ENCODE data around the gene TMEM203.

DNA sequence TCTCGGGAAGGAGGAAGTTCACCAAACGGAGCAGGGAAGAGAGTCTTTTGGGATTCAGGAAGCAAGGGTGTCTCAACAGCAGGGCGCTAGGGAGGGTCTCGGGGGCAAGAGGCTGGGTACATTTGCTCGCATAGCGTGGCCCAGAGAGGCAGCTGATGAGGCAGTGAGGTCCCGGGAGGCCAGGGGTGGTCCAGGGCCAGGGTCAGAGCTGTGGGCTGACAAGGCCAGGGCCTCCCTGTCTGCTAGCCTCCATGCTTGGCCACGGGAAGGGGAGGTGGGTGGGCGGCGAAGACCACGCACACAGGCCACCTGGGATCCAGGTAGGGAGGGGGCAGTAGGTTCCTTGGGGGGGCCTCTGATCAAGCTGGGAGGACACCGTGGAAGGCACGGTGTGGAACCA, 6.1 kb upstream of the TMEM203 start:
- TF ChIP-seq, protein P1, sequence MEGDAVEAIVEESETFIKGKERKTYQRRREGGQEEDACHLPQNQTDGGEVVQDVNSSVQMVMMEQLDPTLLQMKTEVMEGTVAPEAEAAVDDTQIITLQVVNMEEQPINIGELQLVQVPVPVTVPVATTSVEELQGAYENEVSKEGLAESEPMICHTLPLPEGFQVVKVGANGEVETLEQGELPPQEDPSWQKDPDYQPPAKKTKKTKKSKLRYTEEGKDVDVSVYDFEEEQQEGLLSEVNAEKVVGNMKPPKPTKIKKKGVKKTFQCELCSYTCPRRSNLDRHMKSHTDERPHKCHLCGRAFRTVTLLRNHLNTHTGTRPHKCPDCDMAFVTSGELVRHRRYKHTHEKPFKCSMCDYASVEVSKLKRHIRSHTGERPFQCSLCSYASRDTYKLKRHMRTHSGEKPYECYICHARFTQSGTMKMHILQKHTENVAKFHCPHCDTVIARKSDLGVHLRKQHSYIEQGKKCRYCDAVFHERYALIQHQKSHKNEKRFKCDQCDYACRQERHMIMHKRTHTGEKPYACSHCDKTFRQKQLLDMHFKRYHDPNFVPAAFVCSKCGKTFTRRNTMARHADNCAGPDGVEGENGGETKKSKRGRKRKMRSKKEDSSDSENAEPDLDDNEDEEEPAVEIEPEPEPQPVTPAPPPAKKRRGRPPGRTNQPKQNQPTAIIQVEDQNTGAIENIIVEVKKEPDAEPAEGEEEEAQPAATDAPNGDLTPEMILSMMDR (IDR thresholded peaks at IDR 0.05; ENCODE audit: low read length): no peak
- TF ChIP-seq EZH2 (optimal IDR thresholded peaks at IDR 0.05; ENCODE audit: low read depth, low read length) (no peak), EZH2phosphoT487 (IDR thresholded peaks at IDR 0.05; ENCODE audit: low read length) (no peak)
